ENCODE results near the gene RHOH. TPM values are rescaled to one million over a fixed set of nuclear protein-coding genes. Genes with fewer than 3 reads are reported as not detected.

The RHOH gene
- polyA plus RNA-seq, 2 of the 4 experiments (the other 2 are of a cell fraction), result 0.08 to 0.26 TPM

GRCh38 chr4:40244606-40245005 lies 47.8 kb downstream of the RHOH start:
- peaks cover 6% of the 10 kb centered on the region; the same call in 2 of the 3 replicates for H3K4me1 ChIP-seq
- H3K27ac ChIP-seq, result no peak overlapping the region
- DNase-seq (ENCODE audit: low read depth in 1 of 2, low spot score in 1 of 2) (no peak), FAIRE-seq (no peak), ATAC-seq (no peak)
- H3K4me3 ChIP-seq, result no peak overlapping the region
- ChIA-PET POLR2A (interaction anchor here (0.6 kb wide), 1 partner anchor 540 kb away, joined by 7 read pairs; no protein-coding TSS in a partner anchor), CTCF (no interaction called here)
- 97% methylated on average over 2 of the region's 2 CpGs for WGBS (ENCODE audit: missing lambda C conversion rate)
- no peak for TF ChIP-seq EHF (CRISPR knock-in tag; IDR thresholded peaks at IDR 0.05)
- TF ChIP-seq RFX5 (IDR thresholded peaks at IDR 0.05), result no peak
- TF ChIP-seq CHD4 (IDR thresholded peaks at IDR 0.05; ENCODE audit: borderline replicate concordance), result no peak
- no peak for TF ChIP-seq USF2 (IDR thresholded peaks at IDR 0.05)
- TF ChIP-seq GATA3 (IDR thresholded peaks at IDR 0.05; ENCODE audit: borderline replicate concordance), result no peak
- no peak for TF ChIP-seq JUN (IDR thresholded peaks at IDR 0.05)
- no peaks in the 10 kb centered on the region for H3K9me3 ChIP-seq
- no peak overlapping the region for H3K4me2 ChIP-seq

GRCh38 chr4:40245550-40245949 lies 48.7 kb downstream of the RHOH start:
- Histone ChIP-seq H3K27ac (no peak overlapping the region), H3K4me2 (no peak overlapping the region), H3K9me3 (no peaks in the 10 kb centered on the region), H3K4me3 (no peak overlapping the region), H3K4me1 (peaks cover 2% of the 10 kb centered on the region; the same call in 1 of the 3 replicates)
- no peak for FAIRE-seq
- no peak for ATAC-seq
- TF ChIP-seq ZSCAN20 (CRISPR knock-in tag; IDR thresholded peaks at IDR 0.05) (no peak), PHF8 (IDR thresholded peaks at IDR 0.05; ENCODE audit: borderline replicate concordance, low read depth) (no peak), BHLHE40 (IDR thresholded peaks at IDR 0.05; ENCODE audit: low read depth, low read length) (no peak), E2F6 (IDR thresholded peaks at IDR 0.05; ENCODE audit: borderline replicate concordance, low read depth) (no peak), EHMT2 (IDR thresholded peaks at IDR 0.05; ENCODE audit: low read depth) (no peak), HOXA7 (CRISPR knock-in tag; IDR thresholded peaks at IDR 0.05) (no peak), GATA3 (IDR thresholded peaks at IDR 0.05; ENCODE audit: borderline replicate concordance) (no peak), ZC3H11A (IDR thresholded peaks at IDR 0.05) (no peak), HEYL (CRISPR knock-in tag; IDR thresholded peaks at IDR 0.05) (no peak), FOXS1 (CRISPR knock-in tag; IDR thresholded peaks at IDR 0.05) (no peak), SREBF2 (IDR thresholded peaks at IDR 0.05) (no peak), ESRRA (IDR thresholded peaks at IDR 0.05; ENCODE audit: borderline replicate concordance, low read length) (no peak), NFE2L2 (conservative IDR thresholded peaks at IDR 0.05; ENCODE audit: low read length) (no peak), ATOH8 (CRISPR knock-in tag; IDR thresholded peaks at IDR 0.05; ENCODE audit: low read depth) (no peak), MAX (IDR thresholded peaks at IDR 0.05) (no peak), FOSB (CRISPR knock-in tag; IDR thresholded peaks at IDR 0.05) (no peak), HOXB13 (CRISPR knock-in tag; IDR thresholded peaks at IDR 0.05; ENCODE audit: low read depth) (no peak), TP53 (CRISPR knock-in tag; IDR thresholded peaks at IDR 0.05) (no peak), JUN (IDR thresholded peaks at IDR 0.05) (no peak), CBX2 (IDR thresholded peaks at IDR 0.05; ENCODE audit: borderline replicate concordance, low read depth) (no peak)
- CTCF ChIA-PET, result no interaction called here
- POLR2A ChIA-PET, result interaction anchor here (0.6 kb wide), 1 partner anchor 541 kb away, joined by 7 read pairs; no protein-coding TSS in a partner anchor
- WGBS (ENCODE audit: missing lambda C conversion rate), result 83% methylated on average over 3 of the region's 3 CpGs
- DNase-seq (ENCODE audit: low read depth in 1 of 2, low spot score in 1 of 2), result no peak

Measured in A549 (cell line).